Hepatocyte (in vitro differentiated cells): ENCODE data around the gene LRFN4.

ENCODE experiments used
- CTCF ChIP-seq: fragments of 200-600 bp; sonication (generic); IDR thresholded peaks from 2 replicates; pipeline ENCODE4 v1.5.1; 2016; ENCODE audit warnings: antibody characterized with exemption, mild to moderate bottlenecking; ENCODE audit not compliant: poor library complexity
- EZH2 ChIP-seq: fragments of 200-600 bp; sonication (generic); IDR thresholded peaks from 2 replicates; pipeline ENCODE4 v1.6.1; 2016; ENCODE audit warnings: antibody characterized with exemption, mild to moderate bottlenecking, borderline replicate concordance

- TF ChIP-seq CTCF: no peak
- TF ChIP-seq EZH2: no peak
These were observed 36.0 kb upstream of the LRFN4 start for GRCh38 chr11:66820901-66821300.
